Measurements from ENCODE around the gene STXBP6.

Gene STXBP6

DNA sequence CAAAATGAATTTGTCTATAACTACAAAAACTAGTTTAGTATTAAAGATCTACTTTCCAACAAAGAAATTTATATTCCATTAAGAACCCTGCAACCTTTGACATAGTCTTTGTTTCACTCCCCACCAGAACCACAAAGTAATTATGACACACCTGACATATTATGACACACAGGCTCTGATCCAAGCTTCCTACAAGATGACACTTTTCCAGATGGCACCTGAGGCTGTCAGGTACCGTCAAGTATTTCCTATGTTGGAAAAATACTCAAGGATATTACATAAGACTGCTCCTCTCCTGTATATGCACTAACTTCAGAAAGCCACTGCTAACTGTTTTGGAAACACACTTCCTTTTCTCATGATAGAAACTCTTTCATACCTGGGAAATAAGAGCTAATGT is 38.9 kb downstream of the STXBP6 start:
- DNase-seq: no peak

DNA sequence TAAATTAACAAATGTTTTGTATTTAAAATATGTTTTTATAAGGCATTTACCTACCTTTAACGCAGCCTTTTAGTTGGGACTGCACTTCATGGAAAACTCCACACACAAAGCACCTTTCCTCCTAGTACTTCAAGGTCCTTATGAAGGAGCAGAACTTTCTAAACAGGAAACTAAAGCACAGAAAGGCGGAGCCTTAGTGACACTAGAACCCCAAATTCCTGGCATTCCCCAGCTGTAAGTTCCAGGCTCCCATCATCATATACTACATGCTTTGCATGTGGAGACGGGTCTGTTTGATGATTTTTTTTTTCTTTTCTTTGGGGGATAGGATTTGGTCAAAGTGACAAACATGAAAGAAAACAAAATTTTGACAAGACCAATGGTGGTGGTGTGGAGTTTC is 39.5 kb downstream of the STXBP6 start:
- no peak for DNase-seq

DNA sequence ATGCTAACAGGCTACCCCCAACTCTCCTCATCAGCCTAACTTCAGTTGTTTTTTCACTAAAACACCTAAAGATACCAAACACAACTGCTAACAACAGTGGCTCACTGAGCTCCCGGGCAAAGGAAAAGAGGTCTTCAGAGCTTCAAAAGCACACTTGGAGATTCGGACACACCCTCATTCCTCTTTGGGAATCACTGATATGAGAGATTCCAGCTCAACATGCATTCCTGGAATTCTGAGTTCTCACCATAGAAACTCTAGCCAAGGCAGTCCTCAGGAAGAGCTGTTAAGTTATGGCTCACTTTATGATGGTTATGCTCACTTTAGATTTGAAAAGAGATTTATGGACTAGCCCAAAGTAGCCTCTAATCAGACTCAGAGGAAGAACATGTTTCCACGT is 40.1 kb downstream of the STXBP6 start:
- no peak for DNase-seq

DNA sequence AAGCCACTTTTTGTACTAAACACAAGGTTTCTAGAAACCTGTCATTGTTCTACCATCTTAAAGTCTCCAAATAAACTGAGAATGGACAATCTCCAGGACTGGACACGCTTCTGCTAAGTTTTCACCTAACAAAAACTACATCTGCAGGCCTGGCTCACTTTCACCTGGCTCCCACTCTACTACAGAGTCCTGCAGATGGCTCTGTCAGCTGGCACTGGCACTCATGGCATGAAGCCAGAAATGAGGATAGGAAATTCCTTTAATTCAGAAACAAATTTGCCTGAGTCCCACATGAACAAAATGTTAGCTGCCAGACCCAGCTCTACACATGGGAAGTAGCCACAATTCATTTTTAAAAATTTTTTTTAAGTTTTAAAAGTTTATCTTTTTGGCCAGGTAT is 42.1 kb downstream of the STXBP6 start:
- DNase-seq: no peak

DNA sequence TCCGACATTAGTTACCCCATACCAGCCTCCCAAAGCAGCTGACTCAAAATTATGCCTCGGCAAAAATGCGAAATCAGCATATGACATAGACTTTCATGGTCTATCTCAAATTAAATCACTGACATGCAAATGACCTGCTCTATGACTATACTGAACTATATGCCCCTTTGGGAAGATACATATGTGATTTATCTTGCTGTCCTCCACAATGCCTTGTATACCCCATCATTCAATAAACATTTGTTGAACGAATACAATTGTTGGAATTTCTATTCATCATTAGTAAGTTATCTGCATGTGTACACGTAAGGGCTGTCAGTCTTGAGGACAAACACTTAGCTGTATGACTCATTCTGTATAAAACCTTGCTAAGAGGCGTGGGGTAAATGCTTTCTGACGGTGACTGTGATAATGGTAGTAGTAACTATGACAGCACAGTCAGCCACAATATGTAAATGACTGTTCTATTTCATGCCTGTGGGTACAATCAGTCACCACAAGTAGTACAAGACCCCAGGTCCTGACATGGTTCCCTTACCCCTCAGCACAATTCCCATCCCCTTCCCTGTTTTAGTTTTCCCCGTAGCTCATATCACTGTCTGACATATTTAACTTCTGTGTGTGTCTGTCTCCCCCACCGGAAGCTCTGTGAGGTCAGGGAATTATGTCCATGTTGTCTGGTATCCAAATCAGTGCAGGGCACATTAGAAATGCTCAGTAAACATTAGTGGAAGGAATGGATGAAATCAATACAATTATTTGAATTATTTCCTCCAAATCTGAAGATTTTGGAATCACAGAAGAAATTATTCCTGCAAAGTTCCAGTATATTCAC is 42.8 kb downstream of the STXBP6 start:
- no peak for DNase-seq

DNA sequence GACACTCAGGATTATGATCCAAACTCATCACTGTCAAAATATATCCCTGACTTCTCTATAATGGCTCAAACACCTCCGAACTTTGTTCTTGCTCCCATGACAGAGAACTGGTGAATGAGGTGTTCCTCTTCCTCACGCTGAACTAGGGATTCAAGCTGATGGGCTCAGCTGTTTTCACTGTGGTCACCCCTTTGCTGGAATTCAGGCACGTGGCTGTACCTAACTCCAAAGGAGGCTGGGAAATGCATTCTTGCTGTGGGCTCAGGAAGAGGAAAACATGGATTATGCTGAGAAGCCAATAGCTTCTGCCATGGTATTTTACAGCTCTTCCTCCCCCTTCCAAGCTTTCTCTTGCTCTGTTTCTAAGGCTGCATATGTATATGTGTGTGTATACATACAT is 43.9 kb downstream of the STXBP6 start:
- no peak for DNase-seq

DNA sequence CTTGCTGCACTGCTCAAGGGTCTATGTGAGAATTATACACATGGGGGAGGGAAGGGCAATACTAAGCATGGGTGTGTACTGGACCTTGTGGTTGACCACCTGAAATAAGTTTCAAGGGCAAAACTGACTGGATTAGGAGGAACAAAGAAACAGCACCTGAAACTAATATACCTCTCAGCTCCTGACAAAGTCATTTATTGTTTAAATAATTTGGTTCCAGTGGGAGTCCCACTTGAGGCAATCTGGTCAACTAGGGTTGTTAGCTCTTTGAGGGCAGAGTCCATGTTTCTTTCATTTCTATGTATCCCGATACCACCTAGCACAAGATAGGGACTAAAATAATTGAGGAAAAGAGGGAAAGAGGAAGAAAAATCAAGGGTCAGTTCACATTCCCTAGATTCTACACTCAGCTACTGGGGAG is 45.5 kb downstream of the STXBP6 start:
- DNase-seq: no peak

DNA sequence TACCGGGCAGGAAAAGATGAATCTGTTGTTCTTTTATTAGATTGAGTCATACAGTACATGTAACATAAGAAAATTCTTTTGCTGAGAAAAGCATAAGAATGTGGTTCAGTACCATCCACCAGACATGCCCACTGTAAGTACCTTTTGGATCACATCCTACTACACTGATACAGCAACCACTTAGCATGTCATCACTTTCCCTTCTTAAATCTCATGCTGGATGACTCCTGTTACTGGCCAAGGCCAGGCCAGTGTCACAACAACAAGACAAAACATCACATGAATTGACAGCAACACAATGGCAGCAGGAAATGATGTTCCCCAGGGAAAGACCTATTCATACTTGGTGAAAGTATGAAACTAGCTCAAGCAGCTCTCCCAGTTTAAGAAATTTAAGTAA is 46.4 kb downstream of the STXBP6 start:
- no peak for DNase-seq

DNA sequence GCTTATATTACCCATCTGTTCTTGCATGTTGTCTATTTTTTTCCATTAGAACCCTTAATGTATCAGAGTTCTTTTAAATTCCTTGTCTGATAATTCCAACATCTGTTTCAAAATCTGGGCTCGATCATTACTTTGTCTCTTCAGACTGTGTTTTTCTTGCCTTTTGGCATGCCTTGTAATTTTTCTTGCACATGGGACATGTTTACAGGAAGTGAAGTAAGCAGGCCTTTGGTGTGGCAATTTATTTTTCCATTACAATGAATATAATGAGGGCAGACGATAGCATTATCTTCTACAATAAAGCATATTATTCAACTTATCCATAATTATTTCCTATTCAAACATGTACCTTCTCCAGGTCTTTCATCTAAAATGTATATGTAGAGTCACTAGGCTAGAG is 48.3 kb downstream of the STXBP6 start:
- DNase-seq: no peak

DNA sequence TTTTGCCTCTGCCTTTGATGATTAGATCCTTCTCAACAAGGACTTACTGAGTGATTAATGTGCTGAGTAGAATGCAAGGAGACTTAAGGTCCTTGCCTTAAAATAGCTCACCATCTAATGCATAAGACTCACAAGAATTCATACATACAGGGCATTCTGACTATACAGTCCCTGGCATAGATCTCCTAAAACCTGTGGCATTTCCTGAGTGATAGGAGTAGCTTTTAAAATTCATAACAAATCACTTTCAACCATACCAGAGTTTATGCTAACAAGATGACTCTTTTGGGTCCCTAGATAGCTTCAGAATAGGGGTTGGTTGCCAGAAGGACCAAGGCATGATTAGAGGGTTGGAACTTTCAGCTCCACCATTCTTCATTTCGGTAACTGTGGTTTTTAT is 48.8 kb downstream of the STXBP6 start:
- no peak for DNase-seq

DNA sequence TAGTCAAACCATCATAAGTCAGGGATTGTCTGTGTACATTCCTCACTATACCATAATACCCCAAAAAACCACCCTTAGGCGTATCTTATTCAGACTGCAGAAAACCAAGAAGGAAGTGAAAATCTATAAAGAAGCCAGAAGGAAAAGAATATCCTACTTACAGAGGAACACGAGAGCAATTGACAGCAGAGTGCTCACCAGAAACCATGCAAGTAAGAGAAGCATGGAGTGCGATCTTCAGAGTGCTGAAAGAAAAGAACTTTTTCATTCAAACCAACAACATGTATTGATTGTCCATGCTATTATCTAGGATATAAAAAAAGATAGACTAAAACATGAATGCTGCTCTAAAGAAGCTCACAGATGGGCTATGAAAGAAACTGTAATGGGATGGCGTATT is 50.8 kb downstream of the STXBP6 start:
- DNase-seq: no peak

DNA sequence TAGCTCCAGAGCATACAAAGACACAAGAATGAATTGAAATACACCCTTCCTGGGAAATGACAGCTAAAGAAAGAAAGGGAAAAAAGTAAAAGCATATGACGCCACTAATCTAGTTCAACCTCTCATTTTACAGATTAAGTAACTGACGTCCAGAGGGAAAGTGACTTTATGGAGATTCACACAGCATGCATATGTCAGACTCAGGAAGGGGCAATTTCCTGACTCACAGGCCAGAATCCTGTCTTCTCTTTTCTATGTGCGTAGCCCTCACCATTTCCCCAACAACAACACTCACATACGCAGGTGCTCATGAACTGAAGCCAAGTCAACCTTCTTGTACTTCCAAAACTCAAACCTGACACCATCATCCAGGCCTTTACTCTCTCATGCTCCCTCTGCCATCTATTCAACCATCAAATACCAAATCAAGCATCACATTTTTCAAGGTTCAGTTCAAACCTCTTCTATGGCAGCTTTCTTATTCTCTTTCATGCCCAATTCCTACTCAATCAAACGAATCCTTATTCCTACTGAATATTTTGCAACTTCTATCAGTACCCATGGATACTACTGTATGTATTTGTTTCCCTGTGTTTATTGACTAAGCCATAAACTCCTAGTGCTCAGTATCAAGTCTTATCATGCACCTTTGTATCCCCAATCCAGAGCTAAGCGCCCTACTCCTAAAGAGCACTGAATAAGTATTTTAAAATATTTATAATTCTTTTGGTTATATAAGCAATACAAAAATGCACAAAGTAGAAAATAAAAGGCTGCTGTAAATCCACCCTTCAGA is 52.8 kb downstream of the STXBP6 start:
- no peak for DNase-seq

DNA sequence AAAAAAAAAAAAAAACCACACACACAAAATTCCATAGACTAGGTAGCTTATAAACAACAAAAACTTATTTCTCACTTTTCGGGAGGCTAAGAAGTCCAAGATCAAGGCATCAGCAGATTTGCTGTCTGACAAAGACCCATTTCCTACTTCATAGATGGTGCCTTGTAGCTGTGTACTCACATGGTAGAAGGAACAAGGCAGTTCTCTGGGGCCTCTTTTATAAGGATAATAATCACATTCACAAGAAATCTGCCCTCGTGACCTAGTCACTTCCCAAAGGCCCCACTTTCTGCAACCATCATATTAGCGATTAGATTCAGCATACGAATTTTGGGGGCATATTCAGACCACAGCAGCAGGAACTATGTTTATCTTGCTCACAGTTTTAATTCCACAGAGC is 54.9 kb downstream of the STXBP6 start:
- no peak for DNase-seq

DNA sequence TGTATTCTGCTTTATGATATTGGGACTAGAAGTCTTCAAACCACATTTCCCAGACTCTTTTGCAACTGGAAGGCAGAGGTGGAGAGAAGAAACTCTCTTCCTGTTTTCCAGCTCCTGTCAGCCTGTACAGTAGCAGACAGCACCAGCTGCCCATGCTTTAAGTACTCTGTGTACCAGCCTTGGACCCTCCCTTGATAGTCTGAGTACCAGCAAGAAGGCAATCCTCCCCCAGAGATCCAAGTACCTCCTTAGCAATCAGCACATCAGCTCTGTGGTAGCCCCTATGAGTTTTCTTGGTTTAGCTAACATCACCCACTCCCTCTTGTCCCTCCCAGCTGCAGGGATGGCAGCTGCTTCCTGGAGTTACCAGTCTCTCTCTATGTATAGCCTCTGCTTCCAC is 56.3 kb downstream of the STXBP6 start:
- DNase-seq: no peak

DNA sequence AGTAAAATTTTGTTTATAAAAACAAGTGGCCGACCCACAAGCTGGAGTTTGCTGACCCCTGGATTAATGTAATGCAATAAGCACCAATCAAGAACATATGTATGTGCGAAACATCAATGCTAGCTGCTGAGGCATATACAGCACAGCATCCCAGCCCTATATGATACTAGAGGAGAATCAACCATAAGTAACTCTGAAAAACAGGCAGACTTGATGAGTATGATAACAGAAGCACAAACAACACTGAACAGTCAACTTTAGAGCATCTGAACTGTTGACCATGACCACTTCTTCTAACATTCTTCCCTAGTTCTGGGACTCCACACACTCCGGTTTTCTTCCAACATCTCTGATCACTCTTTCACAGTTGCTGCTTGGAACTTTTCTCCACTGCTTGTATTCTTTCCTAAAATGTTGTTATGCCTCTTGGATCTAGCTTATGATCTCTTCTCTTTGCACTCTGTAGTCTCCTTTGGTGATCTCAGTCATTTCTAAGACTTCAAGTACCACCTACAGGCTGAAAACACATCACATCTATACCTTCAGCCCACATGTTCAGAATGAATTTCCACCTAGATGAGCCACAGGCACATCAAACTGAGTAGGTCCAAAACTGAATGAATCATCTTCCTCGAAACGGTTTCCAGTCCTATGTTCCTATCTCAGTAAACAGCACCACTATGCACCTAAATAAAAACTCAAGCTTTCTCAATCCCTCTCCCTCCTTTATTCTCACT is 57.2 kb downstream of the STXBP6 start:
- no peak for DNase-seq

DNA sequence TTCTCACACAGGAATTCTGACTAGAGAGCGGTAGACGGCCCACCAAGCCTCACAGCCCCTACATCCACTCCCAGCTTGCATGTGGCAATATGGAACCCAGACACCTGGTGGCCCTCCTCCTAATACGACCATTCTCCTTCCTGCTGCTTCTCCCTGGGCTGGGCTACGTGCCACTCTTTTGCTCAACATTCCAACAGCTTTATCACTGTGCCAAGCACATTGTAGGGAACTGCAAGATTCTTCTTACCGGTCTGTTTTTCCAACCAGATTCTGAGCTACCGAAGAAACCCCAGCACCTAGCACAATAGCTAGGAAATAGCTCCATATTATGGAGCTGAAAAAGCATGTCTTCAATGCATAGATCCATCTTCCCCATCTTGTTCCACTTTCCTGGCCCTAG is 58.1 kb downstream of the STXBP6 start:
- DNase-seq: no peak

DNA sequence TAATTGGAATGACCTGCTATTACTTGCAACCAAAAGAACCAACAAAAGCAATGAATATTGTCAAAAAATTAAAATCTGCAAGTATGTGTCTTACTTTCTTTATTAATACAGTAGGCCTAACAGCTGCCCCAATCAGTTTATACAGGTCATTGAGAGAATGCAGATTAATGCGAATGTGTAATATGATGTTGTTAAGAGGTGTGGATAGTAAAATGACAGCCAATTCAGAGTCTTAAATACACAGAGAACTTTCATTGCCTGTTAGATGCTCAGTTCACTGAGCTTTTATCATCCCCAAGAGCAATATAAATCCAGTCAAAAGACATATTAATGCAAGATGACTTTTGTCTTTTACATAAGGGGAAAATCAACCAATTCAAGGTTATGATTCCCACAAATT is 58.7 kb downstream of the STXBP6 start:
- no peak for DNase-seq

DNA sequence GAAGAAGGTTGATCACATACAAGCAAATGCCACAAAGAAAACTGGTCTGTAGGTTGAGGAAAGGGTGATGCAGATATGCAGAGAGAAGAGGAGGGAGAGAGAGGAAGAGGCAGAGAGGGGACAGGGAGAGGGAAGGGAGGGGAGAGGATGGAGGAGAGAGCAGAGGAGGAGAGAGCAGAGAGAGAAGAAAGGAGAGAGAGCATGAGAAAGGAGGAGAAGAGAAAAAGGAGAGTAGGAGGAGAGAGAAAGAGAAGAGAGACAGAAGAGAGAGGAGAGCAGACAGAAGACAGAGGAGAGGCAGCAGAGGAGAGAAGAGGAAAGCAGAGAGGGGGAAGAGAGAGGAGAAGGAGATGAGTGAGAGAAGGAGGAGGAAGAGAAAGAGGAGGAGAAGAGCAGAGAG is 59.2 kb downstream of the STXBP6 start:
- no peak for DNase-seq

DNA sequence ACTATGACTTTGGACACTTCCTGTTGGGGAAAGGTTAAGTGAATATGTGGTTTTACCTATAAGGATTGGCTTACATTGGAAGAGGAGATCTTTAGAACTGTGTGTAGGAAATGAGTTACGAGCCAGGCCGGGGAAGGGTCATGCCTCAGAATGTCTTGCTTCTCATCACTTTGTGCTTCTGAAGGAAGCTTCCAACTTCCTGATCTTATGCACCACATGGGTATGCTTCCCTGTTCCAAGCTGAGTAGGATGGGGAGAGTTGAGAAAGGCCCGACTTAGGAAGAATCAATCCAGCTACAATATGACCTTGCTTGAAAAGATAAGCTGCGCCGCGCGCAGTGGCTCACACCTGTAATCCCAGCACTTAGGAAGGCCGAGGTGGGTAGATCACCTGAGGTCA is 59.9 kb downstream of the STXBP6 start:
- no peak for DNase-seq

DNA sequence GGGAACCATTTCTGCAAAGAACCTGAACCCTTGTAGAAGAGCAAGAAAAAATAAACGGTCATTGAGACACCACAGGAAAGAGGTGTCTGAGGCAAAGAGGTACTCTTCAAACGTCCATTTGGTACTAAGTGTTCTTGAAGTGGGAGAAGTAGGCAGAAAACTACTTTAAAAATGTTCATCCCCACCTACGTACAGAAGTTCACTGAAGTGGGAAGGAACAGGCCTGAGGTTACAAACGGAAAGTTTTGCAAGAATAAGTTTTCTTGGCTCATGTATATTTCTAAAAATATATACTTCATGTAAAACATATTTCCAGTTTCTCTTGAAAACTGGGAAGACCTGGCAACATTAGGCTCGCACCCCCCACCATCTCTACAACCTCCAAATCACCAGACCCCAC is 61.2 kb downstream of the STXBP6 start:
- no peak for DNase-seq

DNA sequence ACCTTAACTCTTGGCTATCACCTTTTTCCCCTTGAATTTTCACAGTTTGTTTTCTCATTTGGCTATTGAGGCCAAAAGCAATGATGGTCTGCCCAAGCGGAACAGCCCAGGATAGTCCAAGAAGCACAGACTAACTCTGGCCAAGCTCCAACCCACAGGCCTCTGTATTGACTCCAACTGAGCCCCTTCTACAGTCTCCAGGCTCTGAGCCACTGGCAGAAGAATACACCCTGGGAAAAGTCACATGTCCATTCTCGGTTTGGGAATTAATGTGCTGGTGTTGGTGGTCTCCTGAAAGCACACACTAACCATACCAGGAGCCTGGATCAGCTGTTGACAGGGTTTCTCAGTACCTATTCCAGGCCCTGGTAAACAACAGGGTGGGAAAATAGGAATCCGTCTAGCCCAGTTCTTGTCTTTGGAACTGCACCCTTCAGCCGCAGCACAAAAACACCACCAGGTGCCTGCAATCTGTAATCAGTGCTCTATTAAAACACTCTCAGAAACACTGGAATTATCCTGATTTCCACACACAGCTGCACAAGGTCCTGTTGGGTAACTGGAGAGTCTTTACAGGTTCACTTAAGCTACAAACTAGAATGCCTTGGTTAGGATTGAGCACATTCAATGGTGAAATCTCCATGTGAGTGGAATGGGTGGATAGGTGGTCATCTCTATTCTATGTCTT is 63.6 kb downstream of the STXBP6 start:
- no peak for DNase-seq

DNA sequence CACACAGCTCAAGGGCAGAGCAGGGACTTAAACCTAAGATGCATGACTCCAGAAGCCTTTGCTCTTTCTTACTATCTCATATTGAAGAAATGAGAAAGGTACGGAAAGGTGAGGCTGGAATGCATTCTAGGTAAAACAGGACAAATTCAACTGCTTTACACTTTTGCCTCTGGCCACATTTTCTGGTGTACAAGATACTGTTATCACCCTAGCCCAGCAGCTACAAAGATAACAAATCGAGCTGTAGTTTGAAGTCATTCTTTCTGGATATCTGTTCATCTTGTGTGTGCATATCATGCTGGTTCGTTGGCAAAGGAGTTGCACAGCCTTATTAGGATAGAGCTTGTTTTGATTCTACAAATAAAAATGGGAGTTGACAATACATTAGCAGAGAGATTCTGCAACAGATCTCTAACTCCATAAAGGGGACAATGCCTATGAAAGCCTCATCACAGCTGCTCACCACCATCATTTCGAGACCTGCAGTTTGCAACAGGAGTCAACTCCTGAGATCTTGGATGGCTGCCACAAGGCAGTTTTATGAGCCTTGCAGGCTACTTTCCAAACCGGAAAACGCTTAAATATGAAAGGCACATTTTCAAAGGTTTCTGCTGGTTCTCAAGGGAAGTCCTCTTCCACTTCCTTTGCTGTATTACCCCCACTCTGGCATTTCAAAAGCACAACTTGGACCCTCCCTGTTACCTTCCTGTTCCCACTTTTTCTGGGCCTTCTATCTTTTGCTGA is 64.9 kb downstream of the STXBP6 start:
- no peak for DNase-seq
